Peyer's patch (tissue), 4 donors: Measurements from ENCODE around the gene UBE2S. TPM values are rescaled to one million over a fixed set of nuclear protein-coding genes. Genes with fewer than 3 reads are reported as not detected.

Experiments
- DNase-seq, 3 donors: peaks; one replicate each; pipeline ENCODE4 v3.0.0-alpha.2; 2017 to 2019
- H3K27ac ChIP-seq, 4 donors: fragments of 200-600 bp; sonication (generic); one replicate each; pipeline ENCODE4 v1.5.1; 2016 to 2019
- H3K27me3 ChIP-seq, 2 donors: fragments of 200-600 bp; sonication (generic); one replicate each; pipeline ENCODE4 v1.5.1; 2019
- H3K36me3 ChIP-seq, 3 donors: fragments of 200-600 bp; sonication (generic); one replicate each; pipeline ENCODE4 v1.5.1; 2016 to 2019
- H3K4me1 ChIP-seq, 4 donors: fragments of 200-600 bp; sonication (generic); one replicate each; pipeline ENCODE4 v1.5.1; 2016 to 2019
- H3K4me3 ChIP-seq, 4 donors: fragments of 200-600 bp; sonication (generic); 1 replicate in 3 of 4; 2 replicates in 1 of 4; pipeline ENCODE4 v1.5.1; 2016 to 2019; ENCODE audit warnings: mild to moderate bottlenecking in 1 of 4
- H3K9me3 ChIP-seq, 4 donors: fragments of 200-600 bp; sonication (generic); one replicate each; pipeline ENCODE4 v1.5.1; 2016 to 2019; ENCODE audit warnings: mild to moderate bottlenecking in 1 of 4
- POLR2A ChIP-seq, 2 donors: fragments of 450-650 bp; IDR thresholded peaks; one replicate each; pipeline ENCODE4 v1.5.1; 2017; ENCODE audit warnings: antibody characterized with exemption in 2 of 2, mild to moderate bottlenecking in 2 of 2, moderate library complexity in 2 of 2
- total RNA-seq, 4 donors: library from RNA; depleted of rRNA; stranded (reverse); fragments of >200 nt; gene quantifications; one replicate each; pipeline ENCODE4 v1.1.0, GENCODE V29; 2016
- TF ChIP-seq, protein P1 (sequence below), 6 experiments: fragments of 450-650 bp in 4 of 6; fragments of 200-600 bp in 2 of 6; sonication (generic) in 1 of 6; IDR thresholded peaks; one replicate each; pipeline ENCODE4 v1.5.1; 2017 to 2019; ENCODE audit warnings: antibody characterized with exemption in 6 of 6, mild to moderate bottlenecking in 3 of 6, moderate library complexity in 1 of 6

UBE2S gene
- total RNA-seq, 4 donors from 2014 or later: 5.2 to 9.1 (median 7.6) TPM

DNA sequence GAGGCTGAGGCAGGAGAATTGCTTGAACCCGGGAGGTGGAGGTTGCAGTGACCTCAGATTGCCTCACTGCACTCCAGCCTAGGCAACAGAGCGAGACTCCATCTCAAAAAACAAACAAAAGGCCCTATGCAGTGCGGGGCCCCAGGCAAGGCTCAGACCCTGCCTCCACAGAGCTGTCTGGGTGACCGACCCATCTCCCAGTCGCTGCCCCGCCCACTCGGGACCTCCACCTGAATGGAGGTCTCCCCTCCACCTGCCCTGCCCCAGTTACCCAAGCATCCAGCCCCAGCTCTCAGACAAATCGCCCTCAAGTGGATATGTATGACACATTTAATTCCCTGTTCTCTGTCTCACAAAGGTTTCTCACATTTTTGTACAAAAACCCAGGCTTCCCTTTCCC lies 42.3 kb downstream of the UBE2S start:
- TF ChIP-seq, protein P1, sequence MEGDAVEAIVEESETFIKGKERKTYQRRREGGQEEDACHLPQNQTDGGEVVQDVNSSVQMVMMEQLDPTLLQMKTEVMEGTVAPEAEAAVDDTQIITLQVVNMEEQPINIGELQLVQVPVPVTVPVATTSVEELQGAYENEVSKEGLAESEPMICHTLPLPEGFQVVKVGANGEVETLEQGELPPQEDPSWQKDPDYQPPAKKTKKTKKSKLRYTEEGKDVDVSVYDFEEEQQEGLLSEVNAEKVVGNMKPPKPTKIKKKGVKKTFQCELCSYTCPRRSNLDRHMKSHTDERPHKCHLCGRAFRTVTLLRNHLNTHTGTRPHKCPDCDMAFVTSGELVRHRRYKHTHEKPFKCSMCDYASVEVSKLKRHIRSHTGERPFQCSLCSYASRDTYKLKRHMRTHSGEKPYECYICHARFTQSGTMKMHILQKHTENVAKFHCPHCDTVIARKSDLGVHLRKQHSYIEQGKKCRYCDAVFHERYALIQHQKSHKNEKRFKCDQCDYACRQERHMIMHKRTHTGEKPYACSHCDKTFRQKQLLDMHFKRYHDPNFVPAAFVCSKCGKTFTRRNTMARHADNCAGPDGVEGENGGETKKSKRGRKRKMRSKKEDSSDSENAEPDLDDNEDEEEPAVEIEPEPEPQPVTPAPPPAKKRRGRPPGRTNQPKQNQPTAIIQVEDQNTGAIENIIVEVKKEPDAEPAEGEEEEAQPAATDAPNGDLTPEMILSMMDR (IDR thresholded peaks at IDR 0.05): no peak
- no peak for TF ChIP-seq POLR2A (IDR thresholded peaks at IDR 0.05)
- no peak for DNase-seq
- H3K4me1 ChIP-seq: peaks cover 0 to 15% (median 6%) of the 10 kb centered on the region in 4 donors
- H3K4me3 ChIP-seq: no peak overlapping the region
- no peaks in the 10 kb centered on the region for H3K36me3 ChIP-seq
- H3K27me3 ChIP-seq: peaks cover 0 to 20% of the 10 kb centered on the region in 2 donors
- H3K9me3 ChIP-seq: no peaks in the 10 kb centered on the region
- H3K27ac ChIP-seq: no peak overlapping the region

DNA sequence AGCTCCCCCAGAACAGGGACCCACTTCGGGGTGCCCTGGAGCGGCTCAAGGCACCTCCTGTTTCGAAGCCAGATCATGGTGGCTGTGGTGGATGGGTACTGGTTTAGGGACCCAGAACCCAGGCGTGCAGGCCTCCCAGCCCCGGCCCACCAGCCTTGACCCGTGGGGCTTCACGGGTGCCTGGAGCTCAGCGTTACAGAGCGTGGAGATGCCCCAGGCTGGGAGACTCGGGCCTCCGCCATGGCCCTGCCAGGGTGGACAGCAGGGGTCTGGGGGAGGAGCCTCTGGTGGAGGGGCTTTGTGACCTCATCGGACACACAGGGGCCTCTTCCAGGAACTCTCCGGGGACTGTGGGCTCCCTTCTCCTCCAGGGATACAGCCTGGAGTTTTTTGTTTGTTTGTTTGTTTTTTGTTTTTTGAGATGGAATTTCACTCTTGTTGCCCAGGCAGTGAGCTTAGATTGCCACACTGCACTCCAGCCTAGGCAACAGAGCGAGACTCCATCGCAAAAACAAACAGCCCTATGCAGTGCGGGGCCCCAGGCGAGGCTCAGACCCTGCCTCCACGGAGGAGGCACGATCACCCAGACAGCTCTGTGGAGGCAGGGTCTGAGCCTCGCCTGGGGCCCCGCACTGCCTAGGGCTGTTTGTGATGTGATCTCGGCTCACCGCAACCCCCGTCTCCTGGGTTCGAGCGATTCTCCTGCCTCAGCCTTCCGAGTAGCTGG lies 44.4 kb downstream of the UBE2S start, which contains the start of gene GARIN5B:
GARIN5B (minus strand) TSS at position 271 of the 727 bp plus-strand sequence; CDS start at position 77, 194 bp downstream.
- Histone ChIP-seq H3K9me3 (no peaks in the 10 kb centered on the region), H3K27me3 (peaks cover 0 to 2% of the 10 kb centered on the region in 2 donors), H3K4me1 (no peaks in the 10 kb centered on the region), H3K27ac (no peak within 1 kb of the TSS), H3K4me3 (no peak within 1 kb of the TSS), H3K36me3 (no peaks in the 10 kb centered on the region)
- DNase-seq: no peak
- TF ChIP-seq POLR2A (IDR thresholded peaks at IDR 0.05): no peak
- TF ChIP-seq, protein P1 (IDR thresholded peaks at IDR 0.05): no peak

GRCh38 chr19:55362174-55362989 lies 45.2 kb downstream of the UBE2S start:
- Histone ChIP-seq H3K27ac (no peak overlapping the region), H3K36me3 (no peaks in the 10 kb centered on the region), H3K27me3 (no peaks in the 10 kb centered on the region), H3K9me3 (no peaks in the 10 kb centered on the region), H3K4me3 (no peak overlapping the region), H3K4me1 (no peaks in the 10 kb centered on the region)
- TF ChIP-seq, protein P1 (IDR thresholded peaks at IDR 0.05): no peak
- no peak for TF ChIP-seq POLR2A (IDR thresholded peaks at IDR 0.05)
- DNase-seq: no peak

DNA sequence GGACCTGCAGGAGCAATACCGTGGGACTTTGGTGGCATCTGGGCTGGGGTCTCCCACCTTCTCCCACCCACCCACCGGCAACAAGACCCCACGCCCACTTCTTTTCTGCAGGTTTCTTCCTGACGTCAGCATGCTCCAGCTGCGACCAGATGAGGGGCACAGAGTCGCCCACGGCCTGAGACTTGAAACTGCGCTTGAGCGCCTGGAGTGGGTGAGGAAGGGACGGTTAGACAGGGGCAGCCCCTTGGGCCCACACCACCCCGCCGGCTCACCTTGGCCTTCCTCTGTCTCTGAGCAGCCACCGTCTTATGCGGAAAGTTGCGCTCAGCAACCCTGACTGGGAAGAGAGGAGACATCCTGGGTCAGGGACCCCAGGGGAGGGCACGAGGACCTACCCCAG lies 46.7 kb downstream of the UBE2S start:
- H3K9me3 ChIP-seq: no peaks in the 10 kb centered on the region
- H3K27ac ChIP-seq: no peak overlapping the region
- no peak for DNase-seq
- H3K4me3 ChIP-seq: no peak overlapping the region
- no peaks in the 10 kb centered on the region for H3K36me3 ChIP-seq
- H3K27me3 ChIP-seq: no peaks in the 10 kb centered on the region
- TF ChIP-seq POLR2A (IDR thresholded peaks at IDR 0.05): no peak
- TF ChIP-seq, protein P1 (IDR thresholded peaks at IDR 0.05): no peak
- H3K4me1 ChIP-seq: no peaks in the 10 kb centered on the region

- H3K4me3 ChIP-seq: no peak overlapping the region
- TF ChIP-seq, protein P1 (IDR thresholded peaks at IDR 0.05): no peak
- TF ChIP-seq POLR2A (IDR thresholded peaks at IDR 0.05): no peak
- H3K9me3 ChIP-seq: no peaks in the 10 kb centered on the region
- DNase-seq: no peak
- H3K4me1 ChIP-seq: peaks cover 2 to 7% (median 5%) of the 10 kb centered on the region in 4 donors
- H3K27ac ChIP-seq: no peak overlapping the region
- H3K36me3 ChIP-seq: no peaks in the 10 kb centered on the region
- H3K27me3 ChIP-seq: peaks cover 0 to 6% of the 10 kb centered on the region in 2 donors
Measured at GRCh38 chr19:55358943-55359908, 48.4 kb downstream of the UBE2S start.
